ENCODE results near the gene SCFD2. TPM values are rescaled to one million over a fixed set of nuclear protein-coding genes. Genes with fewer than 3 reads are reported as not detected.

The SCFD2 gene
- total RNA-seq, 1 experiment from 2014 or later = 19.2 TPM

- CTCF ChIA-PET = interaction anchor here (0.6 to 2.2 kb wide), 3 partner anchors 13 to 369 kb away, joined by 3 to 9 read pairs (median 7); no protein-coding TSS in a partner anchor
- BruUV-seq (replicated peaks) = no TSS peak
- intact Hi-C loops (cut with micrococcal nuclease) = no loop called here
Measured at GRCh38 chr4:52915191-52915590, 450.7 kb downstream of the SCFD2 start.

GRCh38 chr4:52914051-52914605, 451.7 kb downstream of the SCFD2 start:
- BruUV-seq (replicated peaks) = no TSS peak
- Mint-ChIP-seq H3K9me3 (ENCODE audit: unreplicated experiment) (no peaks in the 10 kb centered on the region), H3K27me3 (ENCODE audit: insufficient read depth, unreplicated experiment) (no peaks in the 10 kb centered on the region), H3K4me3 (ENCODE audit: unreplicated experiment) (no peak overlapping the region), H3K27ac (ENCODE audit: low read depth, unreplicated experiment) (no peak overlapping the region), H3K4me1 (ENCODE audit: insufficient read depth, unreplicated experiment) (peaks cover 6% of the 10 kb centered on the region), H3K36me3 (ENCODE audit: insufficient read depth, unreplicated experiment) (no peaks in the 10 kb centered on the region)
- no peak for TF ChIP-seq CTCF (IDR thresholded peaks at IDR 0.05; ENCODE audit: unreplicated experiment)
- ChIA-PET CTCF (interaction anchor here (0.6 to 1.9 kb wide), 6 partner anchors 69 to 1809 kb away, joined by 3 to 7 read pairs (median 3); no protein-coding TSS in a partner anchor), POLR2A (no interaction called here)
- intact Hi-C loops (cut with micrococcal nuclease) = no loop called here
- no peak for DNase-seq (ENCODE audit: unreplicated experiment)

More at GRCh38 chr4:52915191-52915590, 450.7 kb downstream of the SCFD2 start:
- Mint-ChIP-seq H3K36me3 (ENCODE audit: insufficient read depth, unreplicated experiment) (no peaks in the 10 kb centered on the region), H3K27me3 (ENCODE audit: insufficient read depth, unreplicated experiment) (no peaks in the 10 kb centered on the region), H3K4me1 (ENCODE audit: insufficient read depth, unreplicated experiment) (peaks cover 6% of the 10 kb centered on the region), H3K4me3 (ENCODE audit: unreplicated experiment) (no peak overlapping the region), H3K27ac (ENCODE audit: low read depth, unreplicated experiment) (no peak overlapping the region), H3K9me3 (ENCODE audit: unreplicated experiment) (no peaks in the 10 kb centered on the region)
- POLR2A ChIA-PET = interaction anchor here (0.6 kb wide), 1 partner anchor 862 kb away, joined by 3 read pairs; no protein-coding TSS in a partner anchor
- DNase-seq (ENCODE audit: unreplicated experiment) = no peak
- no peak for TF ChIP-seq CTCF (IDR thresholded peaks at IDR 0.05; ENCODE audit: unreplicated experiment)

GRCh38 chr4:52912608-52913007, 453.3 kb downstream of the SCFD2 start:
- Mint-ChIP-seq H3K4me1 (ENCODE audit: insufficient read depth, unreplicated experiment) (peaks cover 6% of the 10 kb centered on the region), H3K9me3 (ENCODE audit: unreplicated experiment) (no peaks in the 10 kb centered on the region), H3K36me3 (ENCODE audit: insufficient read depth, unreplicated experiment) (no peaks in the 10 kb centered on the region), H3K27ac (ENCODE audit: low read depth, unreplicated experiment) (no peak overlapping the region), H3K27me3 (ENCODE audit: insufficient read depth, unreplicated experiment) (no peaks in the 10 kb centered on the region), H3K4me3 (ENCODE audit: unreplicated experiment) (no peak overlapping the region)
- no peak for DNase-seq (ENCODE audit: unreplicated experiment)
- CTCF ChIA-PET = interaction anchor here (0.6 to 2.2 kb wide), 4 partner anchors 10 to 142 kb away, joined by 3 to 8 read pairs (median 3); no protein-coding TSS in a partner anchor
- no TSS peak for BruUV-seq (replicated peaks)
- POLR2A ChIA-PET = interaction anchor here (1.5 kb wide), 1 partner anchor 199 kb away, joined by 3 read pairs; no protein-coding TSS in a partner anchor
- TF ChIP-seq CTCF (IDR thresholded peaks at IDR 0.05; ENCODE audit: unreplicated experiment) = no peak
- intact Hi-C loops (cut with micrococcal nuclease) = no loop called here

- intact Hi-C loops (cut with micrococcal nuclease) = loop anchor here (2.0 kb wide), 1 partner anchor 189 kb away; no protein-coding TSS in a partner anchor
- H3K4me1 Mint-ChIP-seq (ENCODE audit: insufficient read depth, unreplicated experiment) = peaks cover 6% of the 10 kb centered on the region
- ChIA-PET CTCF (interaction anchor here (0.6 to 2.2 kb wide), 23 partner anchors 9 to 602 kb away, joined by 3 to 14 read pairs (median 3); no protein-coding TSS in a partner anchor), POLR2A (interaction anchor here (1.5 kb wide), 1 partner anchor 198 kb away, joined by 3 read pairs; no protein-coding TSS in a partner anchor)
- no peaks in the 10 kb centered on the region for H3K36me3 Mint-ChIP-seq (ENCODE audit: insufficient read depth, unreplicated experiment)
- H3K27ac Mint-ChIP-seq (ENCODE audit: low read depth, unreplicated experiment) = no peak overlapping the region
- H3K9me3 Mint-ChIP-seq (ENCODE audit: unreplicated experiment) = no peaks in the 10 kb centered on the region
- no TSS peak for BruUV-seq (replicated peaks)
- DNase-seq (ENCODE audit: unreplicated experiment) = peak; percentile 82
- no peaks in the 10 kb centered on the region for H3K27me3 Mint-ChIP-seq (ENCODE audit: insufficient read depth, unreplicated experiment)
- TF ChIP-seq CTCF (IDR thresholded peaks at IDR 0.05; ENCODE audit: unreplicated experiment) = peak; percentile 60
- no peak overlapping the region for H3K4me3 Mint-ChIP-seq (ENCODE audit: unreplicated experiment)
Measured at GRCh38 chr4:52911684-52912294, 454.1 kb downstream of the SCFD2 start.
